Posterior cingulate gyrus (tissue), 11 donors: ENCODE data around the gene FXYD2.
"Not testable (repeated sequence)": the region's sequence is repeated elsewhere in the genome, so short reads cannot be mapped to it uniquely, and the experiment has no call there.

Experiments used
- DNase-seq, 10 donors: peaks; one replicate each; pipeline versions ENCODE4 v3.0.0 to v3.0.0-alpha.2; 2020 to 2021; ENCODE audit warnings: mixed read lengths in 3 of 10
- intact Hi-C: fragments of 100-400 bp; cut with DNase I; formaldehyde crosslinking; loops from one replicate; pipeline ENCODE4 v1.15.1; 2023

Gene FXYD2

DNA sequence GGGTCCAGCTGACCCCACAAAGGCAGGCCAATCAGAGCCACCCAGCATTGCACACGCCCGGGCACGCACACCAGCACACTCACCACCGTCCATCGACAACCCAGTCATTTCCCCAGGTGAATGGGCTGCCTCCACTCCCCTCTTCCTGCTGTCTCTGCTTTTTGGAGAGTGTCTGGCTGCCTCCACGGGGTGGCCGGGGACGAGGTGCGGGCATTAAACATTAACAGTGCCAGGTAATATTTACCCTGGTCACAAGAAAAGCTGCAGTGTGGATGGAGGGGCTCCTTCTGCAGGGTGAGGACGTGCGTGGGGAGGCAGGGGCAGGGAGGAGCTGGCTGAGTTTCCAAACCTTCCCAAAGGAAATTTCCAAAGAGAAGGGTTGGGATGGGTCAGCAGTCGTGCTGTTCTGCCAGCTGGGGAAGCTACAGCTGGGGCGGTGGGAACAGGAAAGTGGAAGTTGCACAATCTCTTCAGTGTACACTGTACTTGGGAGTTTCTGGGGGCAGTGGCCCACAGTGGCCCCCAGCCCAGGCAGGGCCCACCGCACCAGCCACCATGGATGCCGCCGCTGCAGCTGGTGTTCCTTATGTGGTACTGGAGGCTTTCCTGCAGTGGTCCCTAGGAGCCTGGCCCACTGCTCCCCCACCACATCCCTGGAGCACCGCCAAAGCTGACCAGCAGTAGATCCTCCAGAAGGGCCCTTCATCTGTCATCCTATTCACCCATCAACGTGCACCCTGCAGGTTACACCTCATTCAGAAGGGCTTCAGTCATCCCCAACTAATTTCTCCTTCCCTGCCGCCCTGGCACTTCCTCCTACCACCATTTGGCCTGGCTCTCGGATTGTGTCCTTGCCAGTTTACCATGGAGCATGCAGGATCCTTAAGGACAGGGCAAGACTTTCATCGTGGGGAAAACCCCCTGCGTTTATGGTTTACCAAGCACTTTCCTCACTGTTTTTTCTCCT, at the start of gene FXYD2:
Gene FXYD2 (minus strand): TSS at position 174 of the 967 bp plus-strand sequence. CDS start 66 bp downstream, at position 108.
- intact Hi-C loops = no loop called here
- DNase-seq = peak in 6 of 10 donors; percentile 6 to 72 (median 26)

DNA sequence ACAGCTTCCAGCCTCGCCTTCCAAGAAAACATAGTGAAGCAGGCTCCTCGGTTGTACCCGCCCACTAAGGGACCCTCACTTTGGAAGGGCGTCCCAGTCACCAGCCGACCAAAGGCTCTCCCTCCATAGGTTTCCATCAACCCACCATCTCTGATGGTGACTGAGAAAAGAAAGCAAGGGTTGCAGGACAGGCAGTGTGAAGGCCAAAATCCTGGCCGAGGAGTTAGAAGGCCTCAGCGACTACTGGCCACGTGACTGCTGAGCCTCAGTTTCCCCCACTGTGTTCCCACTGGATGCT, 49.2 kb upstream of the FXYD2 start:
- no peak for DNase-seq
- intact Hi-C loops = no loop called here

DNA sequence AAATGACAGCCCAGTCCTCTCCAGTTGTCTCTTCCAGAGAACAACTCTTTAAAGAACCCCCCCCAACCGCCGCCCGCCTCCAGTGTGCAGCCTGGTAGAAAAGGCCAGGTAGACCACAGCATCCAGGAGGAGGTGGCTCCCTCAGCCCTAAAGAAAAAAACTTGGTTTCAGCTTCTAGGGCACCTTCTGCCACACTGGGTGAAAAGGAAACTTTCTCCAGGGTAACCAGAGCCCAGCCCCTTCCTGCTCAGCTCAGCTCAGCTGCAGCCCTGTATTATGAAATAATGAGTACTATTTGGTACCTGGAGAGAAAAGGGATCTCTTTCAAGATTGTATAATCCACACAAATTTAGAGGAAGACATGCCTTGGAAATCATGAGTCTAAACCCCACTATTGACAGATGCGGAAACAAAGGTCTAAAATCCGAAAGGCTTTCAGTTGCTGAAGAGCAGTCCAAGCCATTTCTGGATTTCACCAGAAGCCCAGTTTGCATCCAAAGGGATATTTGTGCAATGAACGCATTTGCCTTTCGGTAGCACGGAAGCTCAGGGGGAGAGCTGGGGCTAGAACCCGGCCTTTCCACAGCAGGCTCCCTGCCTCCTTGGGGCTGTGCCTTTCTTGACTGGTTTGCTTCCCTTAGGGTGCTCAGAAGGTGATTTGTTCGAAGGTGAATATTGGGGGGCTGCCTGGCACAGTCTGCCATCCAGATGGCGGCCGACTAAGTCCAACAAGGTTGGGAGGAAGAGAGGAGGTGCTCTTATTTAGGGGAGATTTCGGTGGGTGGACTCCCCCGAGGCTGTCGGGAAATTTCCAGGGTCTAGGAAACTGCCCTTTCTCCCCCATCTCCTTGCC, 48.7 kb upstream of the FXYD2 start:
- intact Hi-C loops = no loop called here
- DNase-seq = no peak

GRCh38 chr11:117872420-117872961, 47.9 kb upstream of the FXYD2 start:
- peak in 1 of 10 donors; percentile 67 for DNase-seq
- intact Hi-C loops = no loop called here

- intact Hi-C loops = no loop called here
- no peak for DNase-seq
Observed at GRCh38 chr11:117871784-117872183, 47.2 kb upstream of the FXYD2 start.

DNA sequence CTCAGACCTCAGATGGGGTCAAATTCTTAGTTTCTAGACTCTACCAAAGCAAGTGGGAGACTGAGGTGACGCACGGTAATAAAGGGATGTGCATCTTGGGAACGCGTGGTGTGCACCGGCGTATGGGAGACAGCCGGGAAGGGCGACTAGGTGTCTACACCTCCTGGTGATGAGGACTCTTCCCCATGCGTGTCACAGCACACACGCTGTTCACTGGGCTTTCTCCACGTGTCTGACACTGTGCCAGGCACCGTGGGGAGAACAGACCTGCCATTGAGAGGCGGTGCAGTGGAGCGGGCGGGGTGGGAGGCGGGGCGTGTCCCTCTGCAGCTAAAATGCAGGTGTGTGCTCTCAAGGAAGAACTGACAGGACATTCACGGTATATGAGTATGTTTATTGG, 46.6 kb upstream of the FXYD2 start:
- intact Hi-C loops = no loop called here
- DNase-seq = peak in 1 of 10 donors; percentile 72

DNA sequence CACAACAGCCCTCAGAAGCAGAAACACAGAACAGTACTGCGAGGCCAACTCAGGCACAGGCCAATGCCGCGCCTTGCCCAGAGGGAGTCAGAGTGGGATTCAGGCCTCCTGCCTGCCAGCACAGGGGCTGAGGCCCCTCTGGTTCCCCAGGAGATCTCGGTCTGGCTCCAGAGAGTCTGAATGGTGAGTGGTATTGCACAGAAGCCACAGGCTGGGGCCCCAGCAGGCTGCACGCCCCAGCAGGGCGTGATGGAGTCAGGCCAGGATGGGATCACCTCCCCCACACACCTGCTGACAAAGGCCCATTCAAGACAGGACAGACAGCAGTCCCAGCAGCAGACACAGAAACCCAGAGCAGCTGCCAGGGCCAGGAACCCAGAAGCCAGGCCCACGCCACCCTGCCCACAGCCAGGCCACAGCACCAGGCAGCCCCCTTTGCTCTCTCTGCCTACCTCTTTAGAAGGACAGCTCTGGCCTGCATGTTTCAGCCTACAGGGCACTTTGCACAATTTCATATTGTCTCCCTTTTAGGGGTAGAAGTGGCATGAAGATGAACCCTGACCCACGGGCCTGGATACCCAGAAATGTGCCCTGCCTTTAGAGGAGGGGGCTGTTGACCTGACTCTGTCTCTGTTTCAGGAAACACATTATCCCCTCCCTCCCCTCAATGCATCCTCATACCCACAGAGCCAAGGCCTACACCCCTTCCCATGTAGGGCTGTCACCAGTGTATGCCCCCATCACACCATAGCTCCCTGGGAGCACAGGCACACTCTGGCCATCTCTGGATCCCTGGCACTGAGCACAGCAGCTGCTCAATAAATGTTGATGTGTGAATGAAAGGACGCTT, 45.8 kb upstream of the FXYD2 start:
- peak in 4 of 10 donors; percentile 62 to 93 (median 74) for DNase-seq
- intact Hi-C loops = no loop called here

DNA sequence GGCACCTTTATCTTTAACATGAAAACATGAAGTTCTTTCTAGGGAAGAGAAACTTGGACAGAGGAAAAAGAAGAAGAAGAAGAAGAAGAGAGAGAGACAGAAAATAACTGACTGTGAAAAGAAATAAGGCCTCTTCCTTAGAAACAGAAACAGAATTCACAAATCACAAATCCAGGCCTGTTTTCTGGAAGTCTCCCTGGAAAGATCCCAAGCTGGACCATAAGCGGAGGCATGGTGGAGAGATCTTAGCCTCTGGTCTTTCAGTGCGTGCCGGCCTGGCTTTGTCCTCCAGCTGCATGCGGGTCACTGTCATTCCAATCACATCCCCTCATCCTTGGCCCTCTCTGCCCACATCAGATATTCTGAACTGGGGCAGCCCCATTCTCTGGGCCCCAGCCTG, 45.1 kb upstream of the FXYD2 start:
- DNase-seq = no peak
- intact Hi-C loops = no loop called here

- intact Hi-C loops = no loop called here
- DNase-seq = no peak
Observed at GRCh38 chr11:117868815-117869561, 44.4 kb upstream of the FXYD2 start.

DNA sequence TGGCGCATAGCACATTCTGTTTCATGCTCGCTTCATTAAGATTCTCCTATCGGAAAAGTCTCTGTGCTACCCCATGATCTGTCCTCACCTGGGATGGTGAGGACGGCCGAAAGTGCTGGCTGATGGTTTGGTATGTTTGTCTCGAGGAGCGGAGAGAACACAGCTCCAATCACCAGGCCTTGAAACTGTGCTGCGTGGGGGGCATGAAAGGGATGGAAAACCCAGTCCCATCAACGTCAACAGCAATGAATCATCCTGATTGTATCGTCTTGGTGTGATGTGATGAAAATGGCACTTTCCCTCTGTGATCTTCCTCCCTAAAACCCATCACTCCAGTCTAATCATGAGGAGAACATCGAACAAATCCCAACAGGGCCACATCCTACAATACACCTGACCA, 43.5 kb upstream of the FXYD2 start:
- intact Hi-C loops = no loop called here
- DNase-seq = no peak

DNA sequence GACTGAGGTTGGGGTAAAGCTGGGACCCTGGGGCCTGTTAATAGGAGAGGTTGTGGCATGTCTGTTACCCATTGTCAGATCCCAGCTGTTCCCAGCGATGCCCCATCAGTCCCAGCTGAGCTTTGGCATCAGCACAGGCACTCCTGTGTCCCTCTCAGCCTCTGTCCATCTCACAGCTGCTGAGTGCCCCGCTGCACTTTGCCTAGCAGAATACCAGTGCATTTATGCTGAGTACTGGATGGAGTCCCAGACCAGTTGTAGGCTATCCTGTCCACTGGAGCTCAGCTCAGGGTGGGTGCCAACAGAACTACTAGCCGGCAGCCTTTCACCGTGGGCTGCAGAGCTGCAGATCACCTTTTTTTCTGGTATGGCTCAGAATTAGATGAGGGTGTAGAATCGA, 42.0 kb upstream of the FXYD2 start:
- DNase-seq = peak in 5 of 10 donors; percentile 65 to 92 (median 81)
- intact Hi-C loops = no loop called here

DNA sequence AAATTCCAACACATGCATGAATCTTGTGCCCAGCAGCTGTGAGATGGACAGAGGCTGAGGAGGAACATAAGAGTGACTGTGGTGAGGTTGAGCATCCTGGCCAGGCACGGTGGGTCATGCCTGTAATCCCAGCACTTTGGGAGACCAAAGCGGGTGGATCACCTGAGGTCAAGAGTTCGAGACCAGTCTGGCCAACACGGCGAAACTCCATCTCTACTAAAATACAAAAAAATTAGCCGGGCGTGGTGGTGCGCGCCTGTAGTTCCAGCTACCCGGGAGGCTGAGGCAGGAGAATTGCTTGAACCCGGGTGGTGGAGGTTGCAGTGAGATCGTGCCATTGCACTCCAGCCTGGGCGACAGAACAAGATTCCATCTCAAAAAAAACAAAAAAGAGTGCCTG, 41.0 kb upstream of the FXYD2 start:
- intact Hi-C loops, DNase-seq: not testable (repeated sequence)

DNA sequence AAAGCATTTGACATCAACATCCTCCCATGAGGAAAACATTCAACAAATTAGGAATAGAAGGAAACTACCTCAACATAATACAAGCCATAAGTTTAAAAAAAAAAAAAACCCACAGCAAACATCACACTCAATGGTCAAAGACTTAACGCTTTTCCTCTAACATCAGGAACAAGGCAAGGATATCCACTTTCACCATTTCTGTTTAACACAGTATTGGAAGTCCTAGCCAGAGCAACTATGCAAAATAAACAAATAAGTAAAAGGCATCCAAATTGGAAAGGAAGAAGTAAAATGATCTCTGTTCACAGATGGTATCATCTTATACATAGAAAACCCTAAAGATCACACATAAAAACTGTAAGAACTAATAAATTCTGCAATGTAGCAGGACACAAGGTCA, 38.8 kb upstream of the FXYD2 start:
- intact Hi-C loops = no loop called here
- no peak for DNase-seq

GRCh38 chr11:117862753-117863152, 38.2 kb upstream of the FXYD2 start:
- no peak for DNase-seq
- intact Hi-C loops = no loop called here

GRCh38 chr11:117862019-117862725, 37.6 kb upstream of the FXYD2 start:
- peak in 1 of 10 donors; percentile 37 for DNase-seq
- intact Hi-C loops = no loop called here

DNA sequence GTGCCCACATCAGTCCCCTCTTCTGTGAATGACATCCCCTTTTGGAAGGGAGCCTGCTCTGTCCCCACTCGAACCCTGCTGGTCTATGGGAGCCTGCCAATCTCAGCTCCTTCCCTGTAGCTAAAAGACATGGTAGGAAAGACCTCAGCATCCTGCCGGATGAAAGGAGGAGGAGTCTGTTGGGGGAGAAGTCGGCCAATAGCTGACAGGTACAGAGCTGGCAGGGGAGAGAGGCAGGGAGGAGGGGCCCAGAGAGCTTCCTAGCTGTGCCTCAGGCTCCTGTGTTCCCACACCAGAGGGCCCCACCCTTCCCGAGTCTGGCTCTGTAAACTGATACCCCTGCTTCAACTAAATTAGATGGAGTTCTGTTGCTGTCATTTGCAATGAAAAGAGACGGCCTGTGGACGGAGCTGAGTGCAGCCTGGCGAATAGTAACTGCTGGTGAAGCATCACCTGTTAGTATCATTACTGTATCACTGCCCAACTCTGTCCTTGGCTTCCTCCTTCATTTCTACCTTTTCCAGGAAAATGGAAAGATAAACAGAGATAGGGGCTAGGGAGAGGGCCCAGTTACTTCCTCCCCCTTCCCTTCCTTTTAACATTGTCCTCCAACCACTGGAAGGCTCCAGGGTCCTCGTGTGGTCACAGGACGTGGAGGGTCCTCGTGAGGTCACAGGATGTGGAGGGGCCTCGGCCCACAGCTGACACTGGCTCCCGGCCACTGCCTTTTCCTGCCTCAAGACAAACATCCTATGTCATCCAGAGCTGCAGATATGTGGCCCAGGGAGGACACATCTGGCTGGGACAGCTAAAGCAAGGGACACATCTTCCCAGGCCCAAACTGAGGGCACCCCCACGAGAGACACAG, 36.8 kb upstream of the FXYD2 start:
- DNase-seq = peak in 3 of 10 donors; percentile 46 to 85 (median 81)
- intact Hi-C loops = no loop called here

GRCh38 chr11:117860139-117860538, 35.6 kb upstream of the FXYD2 start:
- intact Hi-C loops = no loop called here
- peak in 1 of 10 donors; percentile 43 for DNase-seq
